Esophagus squamous epithelium (tissue), 4 donors: ENCODE measurements around the gene ANKRD44.

ENCODE experiments used
- CTCF ChIP-seq, 6 experiments: fragments of 450-650 bp in 4 of 6; fragments of 200-600 bp in 2 of 6; sonication (generic) in 2 of 6; IDR thresholded peaks; one replicate each; pipeline ENCODE4 v1.5.1; 2016 to 2019; ENCODE audit warnings: antibody characterized with exemption in 6 of 6, mild to moderate bottlenecking in 4 of 6, moderate library complexity in 4 of 6
- POLR2A ChIP-seq, 4 donors: fragments of 450-650 bp; IDR thresholded peaks; one replicate each; pipeline ENCODE4 v1.6.1; 2017; ENCODE audit warnings: antibody characterized with exemption in 4 of 4, mild to moderate bottlenecking in 4 of 4, moderate library complexity in 3 of 4

- TF ChIP-seq POLR2A (IDR thresholded peaks at IDR 0.05) (no peak), CTCF (IDR thresholded peaks at IDR 0.05) (no peak)
These were observed 188.7 kb downstream of the ANKRD44 start for GRCh38 chr2:197121756-197122385.
